H1 (cell line): ENCODE results near the gene GMPR. TPM values are rescaled to one million over a fixed set of nuclear protein-coding genes. Genes with fewer than 3 reads are reported as not detected.

Source experiments
- CTCF ChIA-PET: fragments of 300-600 bp; sonication (Branson Sonifier 250); formaldehyde crosslinking; loops from one replicate; lab custom pipeline; 2021; ENCODE audit not compliant: partially characterized antibody; lab: Charles Lee
- POLR2A ChIA-PET: fragments of 300-600 bp; sonication (Branson Sonifier 250); formaldehyde crosslinking; loops from one replicate; lab custom pipeline; 2021; ENCODE audit warnings: inconsistent platforms; ENCODE audit not compliant: partially characterized antibody; lab: Charles Lee
- DNase-seq, 2 experiments: peaks; one replicate each; pipeline versions ENCODE4 v3.0.0 to v3.0.0-alpha.2; 2010 to 2022; ENCODE audit warnings: low spot score in 2 of 2, low read depth in 1 of 2, mixed read lengths in 1 of 2
- FAIRE-seq: peaks from 2 replicates; lab custom pipeline; 2011; peaks lifted over from hg19 to GRCh38; lab: Jason Lieb, UNC
- H2AFZ ChIP-seq: 2 replicates; pipeline ENCODE4 v1.8.1; 2012; ENCODE audit warnings: low read length, inconsistent platforms
- H2AK5ac ChIP-seq: 2 replicates; pipeline ENCODE4 v1.6.1; 2013; ENCODE audit warnings: low read depth, low read length
- H2BK120ac ChIP-seq: replicated peaks from 2 replicates; pipeline ENCODE3; 2013; ENCODE audit warnings: low read depth, low read length, inconsistent platforms
- H2BK12ac ChIP-seq: 2 replicates; pipeline ENCODE4 v1.6.1; 2013; ENCODE audit warnings: low read depth, low read length
- H2BK15ac ChIP-seq: 2 replicates; pipeline ENCODE4 v1.6.1; 2013; ENCODE audit warnings: low read length
- H2BK20ac ChIP-seq: 2 replicates; pipeline ENCODE4 v1.6.1; 2013; ENCODE audit warnings: low read length
- H2BK5ac ChIP-seq: 2 replicates; pipeline ENCODE4 v1.6.1; 2013; ENCODE audit warnings: low read depth, low read length
- H3K14ac ChIP-seq: 2 replicates; pipeline ENCODE4 v1.6.1; 2013; ENCODE audit warnings: inconsistent platforms; ENCODE audit not compliant: insufficient read length
- H3K18ac ChIP-seq: 2 replicates; pipeline ENCODE4 v1.6.1; 2013; ENCODE audit warnings: low read length; ENCODE audit errors: extremely low read depth
- H3K23ac ChIP-seq: 2 replicates; pipeline ENCODE4 v1.6.1; 2013; ENCODE audit warnings: inconsistent platforms; ENCODE audit not compliant: insufficient read length
- H3K23me2 ChIP-seq: 2 replicates; pipeline ENCODE4 v1.6.1; 2013; ENCODE audit warnings: low read depth, low read length
- H3K27ac ChIP-seq: 2 replicates; pipeline ENCODE4 v1.6.1; 2011; ENCODE audit warnings: low read depth, low read length, inconsistent platforms
- H3K27me3 ChIP-seq, 4 experiments: replicated peaks in 1 of 4; 1 replicate in 1 of 4; 2 replicates in 3 of 4; pipeline versions ENCODE4 v1.6.1 to v1.8.1; 2011 to 2013; ENCODE audit warnings: low read length in 3 of 4, mild to moderate bottlenecking in 3 of 4, inconsistent platforms in 2 of 4, mixed read lengths in 2 of 4, moderate library complexity in 1 of 4; ENCODE audit not compliant: control insufficient read depth in 3 of 4, insufficient read depth in 3 of 4; ENCODE audit errors: extremely low read depth in 1 of 4
- H3K36me3 ChIP-seq, 4 experiments: 2 replicates each; pipeline versions ENCODE4 v1.6.1 to v1.8.1; 2011 to 2013; ENCODE audit warnings: mild to moderate bottlenecking in 4 of 4, low read length in 3 of 4, moderate library complexity in 2 of 4, control low read depth in 1 of 4, inconsistent platforms in 1 of 4; ENCODE audit not compliant: insufficient read depth in 4 of 4, control insufficient read depth in 2 of 4
- H3K4ac ChIP-seq: replicated peaks from 2 replicates; pipeline ENCODE3; 2013; ENCODE audit warnings: low read length, low read depth, mixed read lengths, inconsistent platforms; ENCODE audit not compliant: insufficient read length
- H3K4me1 ChIP-seq, 4 experiments: replicated peaks in 1 of 4; 1 replicate in 1 of 4; 2 replicates in 3 of 4; pipeline versions ENCODE4 v1.6.1 to v1.8.1; 2011 to 2013; ENCODE audit warnings: low read length in 3 of 4, inconsistent platforms in 2 of 4, mixed read lengths in 1 of 4; ENCODE audit not compliant: insufficient read depth in 4 of 4, control insufficient read depth in 3 of 4
- H3K4me2 ChIP-seq, 2 experiments: 2 replicates each; pipeline versions ENCODE4 v1.6.1 to v1.8.1; 2011 to 2013; ENCODE audit warnings: low read depth in 2 of 2, low read length in 2 of 2, control low read depth in 1 of 2, inconsistent platforms in 1 of 2, mild to moderate bottlenecking in 1 of 2; ENCODE audit not compliant: insufficient read depth in 1 of 2
- H3K4me3 ChIP-seq, 4 experiments: fragments of 200-600, 300-600 bp in 1 of 4; sonication (generic), shearing (Covaris generic), sonication (Bioruptor Twin) in 1 of 4; 2 replicates each; pipeline versions ENCODE4 v1.5.1 to v1.8.1; 2011 to 2016; ENCODE audit warnings: low read length in 4 of 4, low read depth in 3 of 4, control low read depth in 2 of 4, inconsistent platforms in 2 of 4, mild to moderate bottlenecking in 2 of 4, mixed read lengths in 1 of 4, moderate library complexity in 1 of 4; ENCODE audit not compliant: insufficient read depth in 2 of 4; ENCODE audit errors: extremely low read depth in 1 of 4
- H3K56ac ChIP-seq: replicated peaks from 2 replicates; pipeline ENCODE3; 2013; ENCODE audit warnings: low read depth, mild to moderate bottlenecking, mixed read lengths, low read length, inconsistent platforms; ENCODE audit not compliant: insufficient read length
- H3K79me1 ChIP-seq: 2 replicates; pipeline ENCODE4 v1.6.1; 2013; ENCODE audit warnings: low read depth, low read length, control low read depth
- H3K79me2 ChIP-seq, 2 experiments: 2 replicates each; pipeline versions ENCODE4 v1.6.1 to v1.8.1; 2012 to 2013; ENCODE audit warnings: low read length in 2 of 2, mild to moderate bottlenecking in 2 of 2, inconsistent platforms in 1 of 2; ENCODE audit not compliant: insufficient read depth in 2 of 2, control insufficient read depth in 1 of 2
- H3K9ac ChIP-seq, 4 experiments: replicated peaks in 1 of 4; 1 replicate in 1 of 4; 2 replicates in 3 of 4; pipeline versions ENCODE4 v1.6.1 to v1.8.1; 2011 to 2013; ENCODE audit warnings: low read depth in 3 of 4, low read length in 3 of 4, control low read depth in 2 of 4, mild to moderate bottlenecking in 2 of 4, moderate library complexity in 2 of 4, inconsistent platforms in 1 of 4; ENCODE audit errors: extremely low read depth in 1 of 4
- H3K9me3 ChIP-seq, 2 experiments: 2 replicates each; pipeline versions ENCODE4 v1.6.1 to v1.8.1; 2012 to 2013; ENCODE audit warnings: mild to moderate bottlenecking in 2 of 2, moderate library complexity in 2 of 2, control low read depth in 1 of 2, inconsistent platforms in 1 of 2, low read depth in 1 of 2, low read length in 1 of 2, mixed read lengths in 1 of 2; ENCODE audit not compliant: insufficient read depth in 2 of 2
- H4K20me1 ChIP-seq, 2 experiments: replicated peaks in 1 of 2; 2 replicates each; pipeline versions ENCODE3 to v1.8.1; 2011 to 2013; ENCODE audit warnings: inconsistent platforms in 2 of 2, low read length in 2 of 2, mild to moderate bottlenecking in 1 of 2; ENCODE audit not compliant: insufficient read depth in 2 of 2, control insufficient read depth in 1 of 2
- H4K5ac ChIP-seq: 2 replicates; pipeline ENCODE4 v1.6.1; 2013; ENCODE audit warnings: low read length, low read depth, mixed read lengths, inconsistent platforms; ENCODE audit not compliant: insufficient read length
- H4K8ac ChIP-seq: 2 replicates; pipeline ENCODE4 v1.8.0; 2013; ENCODE audit warnings: mild to moderate bottlenecking, moderate library complexity, low read length, inconsistent platforms; ENCODE audit not compliant: insufficient read depth; ENCODE audit errors: extremely low read depth
- H4K91ac ChIP-seq: replicated peaks from 2 replicates; pipeline ENCODE3; 2013; ENCODE audit warnings: low read length, mixed read lengths, inconsistent platforms; ENCODE audit not compliant: insufficient read length
- TEAD4 ChIP-seq: IDR thresholded peaks from 2 replicates; pipeline ENCODE4 v1.6.1; 2012; ENCODE audit warnings: low read depth, low read length, inconsistent platforms, mixed read lengths
- YY1 ChIP-seq: IDR thresholded peaks from 2 replicates; pipeline ENCODE4 v1.6.1; 2011; ENCODE audit warnings: low read depth, mild to moderate bottlenecking, low read length
- WGBS, 2 experiments: shearing (Covaris generic) in 1 of 2; methylation state at CpG; one replicate each; pipeline versions ENCODE4 v1.1.6 to v1.1.7; 2013 to 2015; ENCODE audit warnings: low lambda C conversion rate in 2 of 2, mixed read lengths in 2 of 2, inconsistent platforms in 1 of 2, low coverage in 1 of 2, missing lambda C conversion rate in 1 of 2; ENCODE audit not compliant: insufficient replicate concordance in 2 of 2, insufficient coverage in 1 of 2, insufficient read length in 1 of 2; ENCODE audit errors: extremely low coverage in 1 of 2, missing lambda C conversion rate in 1 of 2; 5-methylcytosine and 5-hydroxymethylcytosine counted together
- polyA plus RNA-seq, 7 experiments: library from polyadenylated mRNA; depleted of rRNA in 3 of 7; stranded (reverse) in 5 of 7; unstranded in 2 of 7; fragments of >200 nt in 5 of 7; fragments of 200-250 nt in 2 of 7; gene quantifications; 1 replicate in 5 of 7; 2 replicates in 1 of 7; 4 replicates in 1 of 7; pipeline versions ENCODE4 v1.2.1 to v1.2.3, GENCODE V29; 2011 to 2013; ENCODE audit warnings: missing spikeins in 2 of 7, mixed read lengths in 2 of 7
- total RNA-seq: library from RNA; stranded (reverse); fragmentation: NEBNext Ultra II Directional; extraction: Animal tissue kit (Norgen Biotek cat#: 25700); gene quantifications from 2 replicates; pipeline ENCODE4 v1.2.1, GENCODE V29; 2021

GMPR gene
- total and polyA plus RNA-seq, 2 of the 8 experiments (the other 6 are each of a cell fraction or from before 2014, with no cell fraction given) = 0.99 to 1.2 TPM

DNA sequence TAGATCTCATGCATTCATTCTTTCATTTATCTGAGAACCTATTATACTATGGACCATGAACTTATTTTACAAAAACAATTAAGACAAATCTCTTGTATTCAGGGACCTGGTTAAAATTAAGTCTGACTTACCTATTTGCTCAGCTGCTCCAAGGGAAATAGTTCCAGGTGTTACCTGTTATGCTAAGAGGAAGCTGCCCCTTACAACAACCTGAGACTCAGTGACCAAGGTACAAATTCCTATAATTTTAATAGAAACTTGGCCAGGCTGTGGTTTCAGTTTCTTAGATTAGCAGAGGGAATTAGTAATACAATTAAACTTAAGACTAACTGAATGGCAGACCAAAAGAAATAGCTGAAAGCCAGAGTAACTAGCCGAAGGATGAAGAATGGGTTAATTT is 48.2 kb upstream of the GMPR start:
- CTCF ChIA-PET = interaction anchor here (1.4 kb wide), 2 partner anchors 16 to 499 kb away, joined by 3 to 4 read pairs; no protein-coding TSS in a partner anchor
- H3K18ac ChIP-seq = no peak overlapping the region

More for the DNA sequence above, 48.2 kb upstream of the GMPR start:
- no peak overlapping the region for H4K5ac ChIP-seq
- H3K27me3 ChIP-seq = no peaks in the 10 kb centered on the region
- TF ChIP-seq YY1 (no peak), TEAD4 (no peak)
- H3K23me2 ChIP-seq = no peaks in the 10 kb centered on the region
- no peaks in the 10 kb centered on the region for H3K9me3 ChIP-seq
- H2BK12ac ChIP-seq = no peak overlapping the region
- H4K20me1 ChIP-seq = no peaks in the 10 kb centered on the region
- H3K4me1 ChIP-seq = no peaks in the 10 kb centered on the region
- H2BK5ac ChIP-seq = no peak overlapping the region
- H3K9ac ChIP-seq = no peak overlapping the region
- H3K14ac ChIP-seq = no peak overlapping the region
- H3K36me3 ChIP-seq = no peaks in the 10 kb centered on the region
- H3K4me2 ChIP-seq = no peak overlapping the region
- H3K27ac ChIP-seq = no peak overlapping the region
- H2AFZ ChIP-seq = no peak overlapping the region
- H2AK5ac ChIP-seq = no peak overlapping the region
- no peak overlapping the region for H2BK120ac ChIP-seq
- H3K79me1 ChIP-seq = no peaks in the 10 kb centered on the region
- H3K4ac ChIP-seq = no peak overlapping the region
- H4K8ac ChIP-seq = no peak overlapping the region
- POLR2A ChIA-PET = no interaction called here
- no peak overlapping the region for H4K91ac ChIP-seq
- H3K56ac ChIP-seq = no peak overlapping the region
- H2BK15ac ChIP-seq = no peak overlapping the region
- no peak for DNase-seq
- no peak overlapping the region for H3K23ac ChIP-seq
- no peaks in the 10 kb centered on the region for H3K79me2 ChIP-seq
- no peak overlapping the region for H2BK20ac ChIP-seq
- WGBS, 2 experiments = 100% methylated on average over 1 of the region's 1 CpG; no CpG with 5 or more reads in 1 of the 2 experiments
- no peak overlapping the region for H3K4me3 ChIP-seq
- FAIRE-seq = no peak
